Measurements from ENCODE around the gene SPATA2.

DNA sequence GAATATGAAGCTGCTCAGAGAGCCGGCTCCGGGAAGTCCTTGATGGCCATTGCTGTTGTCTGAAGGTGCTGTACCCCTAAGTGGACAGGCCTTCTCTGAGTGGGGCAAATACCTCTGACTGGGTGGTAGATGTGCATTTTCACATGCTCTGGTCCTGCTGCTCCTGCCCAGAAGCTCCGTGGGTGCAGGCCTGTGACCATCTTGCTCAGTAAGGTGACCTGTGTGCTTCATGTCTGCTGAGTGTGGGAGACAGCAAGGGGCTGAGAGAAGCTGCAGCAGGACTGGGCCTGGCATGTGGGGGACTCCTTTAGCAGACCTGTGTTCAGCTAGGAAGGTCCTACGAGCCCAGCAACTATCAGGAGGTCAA is 5.0 kb downstream of the SPATA2 start:
- TF ChIP-seq EZH2 (IDR thresholded peaks at IDR 0.05; ENCODE audit: insufficient read depth, poor library complexity, severe bottlenecking) (no peak), EZH2phosphoT487 (IDR thresholded peaks at IDR 0.05; ENCODE audit: insufficient read depth, low read depth) (no peak)

Measured in GM23248 (cell line).